ENCODE results near the gene CST6. TPM values are rescaled to one million over a fixed set of nuclear protein-coding genes. Genes with fewer than 3 reads are reported as not detected.

CST6 gene
- total RNA-seq, 1 donor = not detected

Other genes with a start within 250 kb of the CST6 start
- gene AP5B1, start 231.0 kb upstream of the CST6 start, total RNA-seq = 26.7 TPM
- gene OVOL1, start 224.9 kb upstream of the CST6 start, total RNA-seq = not detected
- not detected for gene SNX32, start 178.0 kb upstream of the CST6 start, total RNA-seq
- gene CFL1, start 153.8 kb upstream of the CST6 start, total RNA-seq = 731 TPM
- 17.3 TPM for gene MUS81, start 151.6 kb upstream of the CST6 start, total RNA-seq
- 1.3 TPM for gene EFEMP2, start 139.2 kb upstream of the CST6 start, total RNA-seq
- 130 TPM for gene CTSW, start 132.2 kb upstream of the CST6 start, total RNA-seq
- 40.3 TPM for gene FIBP, start 123.5 kb upstream of the CST6 start, total RNA-seq
- gene CCDC85B, start 121.3 kb upstream of the CST6 start, total RNA-seq = 22.5 TPM
- 4.0 TPM for gene FOSL1, start 111.6 kb upstream of the CST6 start, total RNA-seq
- gene C11orf68, start 92.9 kb upstream of the CST6 start, total RNA-seq = 7.6 TPM
- gene DRAP1, start 92.6 kb upstream of the CST6 start, total RNA-seq = 65.6 TPM
- 0.10 TPM for gene TSGA10IP, start 66.5 kb upstream of the CST6 start, total RNA-seq
- 41.6 TPM for gene SART1, start 50.3 kb upstream of the CST6 start, total RNA-seq
- gene EIF1AD, start 9.9 kb upstream of the CST6 start, total RNA-seq = 83.2 TPM
- 7.6 TPM for gene BANF1, start 9.5 kb upstream of the CST6 start, total RNA-seq
- 1.0 TPM for gene CATSPER1, start 14.5 kb downstream of the CST6 start, total RNA-seq
- gene GAL3ST3, start 37.2 kb downstream of the CST6 start, total RNA-seq = not detected
- gene SF3B2, start 40.4 kb downstream of the CST6 start, total RNA-seq = 135 TPM
- gene PACS1, start 58.3 kb downstream of the CST6 start, total RNA-seq = 66.7 TPM
- 11.2 TPM for gene KLC2, start 245.7 kb downstream of the CST6 start, total RNA-seq